ENCODE measurements around the gene ATXN1. TPM values are rescaled to one million over a fixed set of nuclear protein-coding genes. Genes with fewer than 3 reads are reported as not detected.
A peak's percentile ranks its signal among the peaks of the same experiment; 100 is the strongest.

ATXN1 gene
- total RNA-seq, 1 donor from 2014 or later: 60.0 TPM

DNA sequence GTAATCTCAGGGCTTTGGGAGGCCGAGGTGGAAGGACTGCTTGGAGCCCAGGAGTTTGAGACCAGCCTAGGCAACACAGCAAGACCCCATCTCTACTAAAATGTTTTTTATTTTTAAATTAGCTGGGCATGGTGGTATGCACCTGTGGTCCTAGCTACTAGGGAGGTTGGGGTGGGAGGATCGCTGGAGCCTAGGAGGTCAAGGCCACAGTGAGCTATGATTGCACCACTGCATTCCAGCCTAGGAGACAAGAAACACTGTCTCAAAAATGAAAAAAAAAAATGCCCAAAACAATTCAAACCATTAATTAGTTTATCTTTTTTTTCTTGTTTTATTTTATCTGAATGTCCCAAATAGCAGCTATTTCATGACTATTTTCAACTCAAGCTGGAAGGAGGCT lies 437.1 kb downstream of the ATXN1 start:
- no peak for DNase-seq (ENCODE audit: low read depth)

DNA sequence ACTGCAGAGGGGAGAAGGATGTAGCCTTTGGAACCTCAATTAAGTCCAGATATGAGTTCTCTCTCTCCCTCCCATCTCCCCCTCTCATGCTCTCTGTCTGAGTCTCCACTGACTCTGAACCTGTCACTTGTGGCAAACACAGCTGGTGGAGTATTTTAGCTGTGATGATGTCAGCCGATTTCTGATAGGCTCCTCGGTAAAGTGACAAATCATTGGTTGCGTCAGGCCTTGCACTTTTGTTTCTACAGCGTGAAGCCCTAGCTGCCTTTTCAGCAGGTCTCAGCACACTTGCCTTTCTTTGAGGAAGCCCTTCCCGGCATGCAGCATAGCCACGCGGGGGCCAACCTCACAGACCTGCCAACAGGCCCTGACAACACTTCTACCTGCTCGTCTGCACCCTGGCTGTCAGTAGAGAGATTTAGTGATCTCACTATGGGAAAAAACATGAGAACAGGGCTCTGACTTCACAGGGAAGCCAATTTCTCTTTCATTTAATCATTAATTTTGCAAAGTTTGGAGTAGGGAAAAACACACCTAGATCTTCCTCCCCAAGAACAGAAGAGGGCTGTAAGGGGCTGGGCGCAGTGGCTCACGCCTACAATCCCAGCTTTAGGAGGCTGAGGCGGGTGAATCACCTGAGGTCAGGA lies 438.5 kb downstream of the ATXN1 start:
- peak; percentile 98 for DNase-seq (ENCODE audit: low read depth)

DNA sequence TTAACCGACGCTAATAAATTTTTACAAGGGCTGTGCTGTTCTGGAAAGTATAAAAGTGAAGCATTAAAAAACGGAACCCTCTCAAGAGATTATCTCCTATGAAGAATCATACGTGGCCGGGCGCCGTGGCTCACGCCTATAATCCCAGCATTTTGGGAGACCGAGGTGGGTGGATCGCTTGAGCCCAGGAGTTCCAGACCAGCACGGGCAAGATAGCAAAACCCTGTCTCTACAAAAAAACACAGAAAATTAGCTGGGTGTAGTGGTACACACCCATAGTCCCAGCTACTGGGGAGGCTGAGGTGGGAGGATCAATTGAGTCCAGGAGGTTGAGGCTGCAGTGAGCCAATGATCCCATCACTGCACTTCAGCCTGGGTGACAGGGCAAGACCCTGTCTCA lies 439.4 kb downstream of the ATXN1 start:
- no peak for DNase-seq (ENCODE audit: low read depth)

DNA sequence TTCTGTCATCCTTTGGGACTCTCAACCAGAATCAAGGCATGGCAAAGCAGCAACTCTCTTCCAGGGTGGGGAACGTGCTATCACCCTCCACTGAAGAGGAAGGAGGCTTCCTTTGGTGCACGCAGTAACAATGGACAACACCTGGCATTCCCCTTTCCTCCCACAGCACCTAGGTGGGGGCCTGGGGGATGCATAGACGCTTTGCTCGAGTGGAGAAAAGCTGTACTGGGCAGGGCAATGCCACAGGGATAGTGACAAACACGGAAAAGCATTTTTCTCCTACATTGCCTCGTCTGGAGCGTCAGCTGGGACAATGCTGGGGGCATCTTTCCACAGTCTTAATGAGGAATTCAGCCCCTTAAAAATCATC lies 439.9 kb downstream of the ATXN1 start:
- no peak for DNase-seq (ENCODE audit: low read depth)

DNA sequence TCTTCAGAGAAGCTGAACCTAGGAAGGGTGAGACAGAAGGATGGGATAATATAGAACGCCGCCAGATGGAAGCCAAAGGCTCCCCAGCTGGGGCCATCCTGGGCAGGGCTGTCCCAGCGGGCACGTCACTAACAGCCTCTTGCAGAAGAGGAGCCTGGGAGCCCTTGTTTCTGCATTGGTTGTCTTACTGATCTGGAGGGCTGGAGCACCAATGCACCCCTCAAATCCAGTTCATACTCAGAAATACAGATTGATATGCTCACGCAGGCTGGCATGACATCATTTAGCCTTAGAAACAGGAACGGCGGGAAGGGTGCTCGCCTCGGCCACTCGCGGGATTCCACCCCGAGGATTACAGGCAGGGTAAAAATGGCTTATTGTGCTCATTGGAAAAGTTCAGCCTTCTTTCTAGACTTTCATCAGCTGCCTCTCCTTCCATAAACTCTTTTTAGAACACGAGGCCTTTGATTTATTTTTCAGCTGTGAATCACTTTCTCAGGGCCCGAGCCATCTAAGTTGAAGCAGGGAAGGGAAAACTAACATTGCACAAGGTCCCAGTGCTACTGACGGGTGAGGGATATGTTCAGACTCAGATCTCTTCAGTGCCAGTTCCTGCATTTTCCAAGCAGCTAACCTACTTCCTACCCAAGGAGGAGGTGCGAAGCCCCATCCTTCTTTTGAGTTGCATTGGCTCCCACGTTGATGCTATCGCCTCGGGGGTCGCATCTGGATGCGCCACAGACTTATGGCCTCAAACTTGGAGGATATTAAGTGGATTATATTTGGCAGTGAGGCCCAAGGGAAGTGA lies 440.5 kb downstream of the ATXN1 start:
- peak; percentile 72 for DNase-seq (ENCODE audit: low read depth)

DNA sequence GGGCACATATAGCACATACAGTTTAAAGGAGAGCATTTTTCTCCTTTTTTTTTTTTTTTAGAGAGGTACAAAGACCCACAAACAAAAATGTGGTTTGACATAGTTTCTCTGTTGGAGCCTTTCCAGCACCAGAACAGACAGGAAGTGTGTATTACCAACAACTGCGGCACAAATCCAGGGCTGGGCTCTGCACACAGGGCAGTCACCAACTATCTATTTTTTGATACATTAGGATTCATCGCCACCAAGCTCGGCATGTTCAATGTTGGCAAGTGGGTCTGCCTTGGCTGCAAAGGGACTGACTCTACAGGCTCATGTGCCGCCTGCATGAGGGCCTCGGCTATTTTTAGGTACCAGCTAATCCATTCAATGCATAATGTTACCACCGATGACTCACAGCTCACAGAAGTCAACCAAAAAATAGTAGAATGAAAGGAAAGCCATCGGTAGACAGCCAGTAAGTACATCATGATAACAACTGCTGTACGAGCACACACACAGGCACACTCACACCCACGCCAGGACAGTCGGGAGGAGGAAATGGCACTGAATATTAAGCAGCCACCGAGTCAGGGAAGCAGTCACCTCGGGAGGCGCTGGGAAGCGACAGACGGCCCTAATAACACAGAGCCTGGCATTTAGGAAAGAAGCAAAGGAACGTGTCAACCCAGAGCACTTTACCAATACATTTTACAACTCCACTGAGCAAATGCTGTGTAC lies 441.3 kb downstream of the ATXN1 start:
- peak; percentile 98 for DNase-seq (ENCODE audit: low read depth)

DNA sequence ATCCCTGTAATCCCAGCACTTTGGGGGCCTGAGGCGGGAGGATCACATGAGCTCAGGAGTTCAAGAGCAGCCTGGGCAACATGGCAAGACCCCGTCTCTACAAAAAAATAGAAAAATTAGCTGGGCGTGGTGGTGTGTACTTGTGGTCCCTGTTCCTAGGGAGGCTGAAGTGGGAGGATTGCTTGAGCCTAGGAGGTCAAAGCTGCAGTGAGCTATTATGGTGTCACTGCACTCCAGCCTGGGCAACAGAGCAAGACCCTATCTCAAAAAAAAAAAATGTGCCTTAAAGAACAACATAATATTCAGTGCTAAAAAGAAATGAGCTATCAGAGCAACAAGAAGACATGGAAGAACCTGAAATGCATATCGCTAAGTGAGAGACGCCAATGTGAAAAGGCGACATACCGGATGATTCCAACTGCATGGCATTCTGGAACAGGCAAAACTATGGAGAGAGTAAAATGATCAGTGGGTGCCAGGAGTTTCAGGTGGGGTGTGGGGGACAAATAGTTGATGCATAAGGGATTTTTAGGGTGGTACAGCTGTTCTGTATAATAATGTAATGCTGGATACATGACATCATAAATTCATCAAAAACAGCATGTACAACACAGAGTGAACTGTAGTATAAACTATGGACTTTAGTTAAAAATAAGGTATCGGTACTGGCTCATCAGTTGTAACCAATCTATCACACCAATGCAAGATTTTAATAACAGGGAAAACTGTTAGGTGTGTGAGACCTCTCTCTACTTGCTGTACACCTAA lies 442.1 kb downstream of the ATXN1 start:
- DNase-seq (ENCODE audit: low read depth): no peak

DNA sequence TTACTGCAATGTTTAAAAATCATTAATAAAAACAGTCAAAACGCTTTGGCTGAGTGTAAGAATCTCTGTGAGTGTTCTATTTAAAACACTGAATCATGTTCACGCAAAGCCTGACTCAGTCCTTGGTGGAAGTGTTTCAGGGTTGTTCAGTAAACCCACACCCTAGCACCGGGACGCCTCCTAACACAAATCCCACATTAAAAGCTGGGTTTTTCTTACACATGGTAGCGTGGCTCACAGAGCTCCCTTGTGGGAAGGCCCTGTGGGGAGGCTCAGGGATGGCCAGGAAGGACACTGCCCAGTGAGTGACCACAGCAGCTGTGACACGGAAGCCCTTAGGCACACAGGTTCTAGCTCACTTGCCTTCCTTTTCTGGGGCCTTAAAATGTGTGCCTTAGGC lies 442.7 kb downstream of the ATXN1 start:
- peak; percentile 95 for DNase-seq (ENCODE audit: low read depth)

DNA sequence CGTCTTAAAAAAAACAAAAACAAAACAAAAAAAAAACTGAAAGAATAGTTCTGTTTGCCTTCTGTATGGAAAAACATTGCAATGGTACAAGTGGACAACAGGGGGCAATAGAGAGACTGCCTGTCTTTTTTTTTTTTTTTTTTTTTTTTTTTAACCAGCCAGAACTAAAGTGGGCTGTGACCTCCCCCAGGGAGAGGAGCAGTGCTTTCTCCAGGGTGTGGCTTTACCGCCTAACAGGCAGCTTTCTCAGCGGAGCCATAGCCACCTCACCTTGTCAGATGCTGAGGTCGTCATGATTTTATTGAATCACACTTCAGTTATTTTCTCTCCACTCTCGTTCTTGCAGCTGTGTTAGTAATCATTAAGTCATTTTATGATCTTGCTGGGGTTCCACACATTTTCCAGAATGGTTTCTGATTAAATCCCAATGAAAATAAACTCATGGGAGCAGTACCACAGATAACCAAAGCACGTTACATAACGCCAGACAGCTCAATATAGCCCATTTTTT lies 444.5 kb downstream of the ATXN1 start:
- DNase-seq (ENCODE audit: low read depth): peak; percentile 54

DNA sequence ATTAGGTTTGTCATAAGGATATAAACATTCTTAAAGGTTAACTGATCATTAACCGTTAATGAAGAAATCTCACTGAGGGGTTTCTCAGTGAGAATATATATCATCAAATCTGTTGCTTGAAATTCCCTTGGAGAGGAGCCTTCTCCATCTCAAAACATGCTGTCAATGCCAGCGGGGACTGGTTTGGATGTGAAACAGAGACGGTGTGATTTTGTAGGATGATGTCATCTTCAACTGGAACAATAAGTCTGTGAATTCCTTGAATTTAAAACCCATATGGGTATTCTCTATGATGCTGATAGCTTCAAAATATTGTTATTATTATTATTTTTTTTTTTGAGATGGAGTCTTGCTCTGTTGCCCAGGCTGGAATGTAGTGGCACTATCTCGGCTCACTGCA lies 447.0 kb downstream of the ATXN1 start:
- DNase-seq (ENCODE audit: low read depth): no peak

DNA sequence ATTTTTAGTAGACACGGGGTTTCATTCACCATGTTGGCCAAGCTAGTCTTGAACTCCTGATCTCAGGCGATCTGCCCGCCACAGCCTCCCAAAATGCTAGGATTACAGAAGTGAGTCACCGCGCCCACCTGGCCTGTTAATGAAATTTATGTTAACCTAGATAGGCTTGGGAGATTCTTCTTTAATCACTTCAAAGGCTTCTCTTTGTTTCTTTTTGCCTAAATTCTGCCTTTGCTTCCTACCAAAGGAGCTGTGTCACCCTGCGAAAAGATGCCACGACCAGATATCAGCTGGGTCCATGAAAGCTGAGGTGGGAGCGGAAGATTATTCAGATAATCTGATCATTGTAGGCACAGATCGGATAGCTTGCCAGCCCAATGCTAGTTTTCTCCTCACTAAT lies 447.5 kb downstream of the ATXN1 start:
- no peak for DNase-seq (ENCODE audit: low read depth)

DNA sequence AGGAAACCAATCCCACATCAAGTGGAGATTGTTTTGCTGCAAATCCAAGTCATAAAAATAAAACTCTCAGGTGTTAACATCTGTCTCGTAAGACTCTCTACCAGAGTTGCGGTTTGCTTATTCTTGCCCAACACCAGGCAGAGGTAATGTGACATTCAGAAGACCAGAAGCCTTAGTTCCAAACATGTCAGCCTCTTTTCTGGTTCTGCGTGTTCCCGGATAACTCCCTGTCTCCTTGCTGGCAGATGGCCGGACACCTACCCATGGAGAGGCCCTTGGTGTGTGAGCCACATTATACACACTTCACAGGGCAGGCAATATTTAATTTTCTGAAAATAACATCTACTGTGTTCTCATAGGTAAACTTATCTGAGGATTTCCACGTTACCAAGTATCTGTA lies 449.5 kb downstream of the ATXN1 start:
- DNase-seq (ENCODE audit: low read depth): no peak

DNA sequence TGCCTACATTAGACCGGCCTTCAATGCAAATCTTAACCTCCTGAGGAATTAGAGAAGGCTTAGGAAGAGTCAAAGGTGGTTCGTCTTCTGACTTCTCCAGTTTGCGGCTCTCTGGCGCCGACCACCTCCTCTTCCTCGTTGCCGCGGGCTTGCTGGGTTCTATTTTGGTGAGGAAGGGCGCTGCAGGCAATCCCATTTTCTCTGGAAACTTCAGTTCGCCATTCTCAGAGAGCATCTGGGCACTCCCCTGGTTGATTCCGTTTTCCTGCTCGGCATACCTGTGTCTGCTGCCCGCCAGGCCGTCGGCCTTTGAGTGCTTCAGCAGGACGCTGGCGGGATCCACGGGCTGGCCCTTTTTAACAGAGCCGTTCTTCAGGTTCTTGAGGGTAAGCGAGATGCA lies 454.9 kb downstream of the ATXN1 start:
- no peak for DNase-seq (ENCODE audit: low read depth)

DNA sequence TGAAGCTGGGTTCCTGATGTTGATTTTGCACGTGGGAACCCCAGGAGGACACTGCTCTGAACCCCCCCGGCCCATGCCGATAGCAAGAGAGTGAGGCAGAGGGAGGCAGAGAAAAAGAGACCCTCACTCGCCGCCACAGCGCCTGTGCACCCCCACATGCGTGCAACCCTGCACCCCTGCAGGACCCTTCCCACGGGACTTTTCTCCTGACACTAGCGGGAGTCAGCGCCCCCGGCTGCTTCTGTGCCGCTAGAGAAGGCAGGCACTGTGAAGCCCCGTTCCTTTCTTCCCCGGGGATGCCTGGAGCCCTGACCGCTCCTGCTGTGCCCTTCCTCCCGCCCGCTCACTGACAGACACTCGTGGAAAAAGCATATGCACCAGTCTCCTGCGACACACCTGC lies 455.5 kb downstream of the ATXN1 start:
- DNase-seq (ENCODE audit: low read depth): no peak

DNA sequence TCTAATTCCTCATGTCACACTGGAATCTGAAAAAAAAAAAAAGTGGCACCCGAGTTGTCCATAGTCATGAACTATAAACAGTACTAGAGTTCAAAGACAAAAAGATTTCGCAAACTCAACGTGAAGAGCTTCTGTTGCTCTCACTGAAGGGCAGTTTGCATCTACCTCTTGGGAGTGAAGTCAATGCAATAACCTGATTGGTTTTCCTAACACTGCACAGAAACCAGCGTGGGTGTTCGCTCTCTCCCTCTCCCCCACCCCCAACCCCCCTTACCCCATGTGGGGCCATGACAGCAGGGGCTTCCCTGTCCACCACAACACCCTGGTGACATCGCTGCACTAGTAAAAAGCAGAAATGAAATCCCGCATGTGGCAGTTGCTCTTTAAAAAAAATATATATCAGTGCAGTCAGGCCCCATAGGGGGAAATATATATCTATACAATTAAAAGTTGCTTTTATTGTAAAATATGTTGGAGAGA lies 456.0 kb downstream of the ATXN1 start:
- DNase-seq (ENCODE audit: low read depth): no peak

DNA sequence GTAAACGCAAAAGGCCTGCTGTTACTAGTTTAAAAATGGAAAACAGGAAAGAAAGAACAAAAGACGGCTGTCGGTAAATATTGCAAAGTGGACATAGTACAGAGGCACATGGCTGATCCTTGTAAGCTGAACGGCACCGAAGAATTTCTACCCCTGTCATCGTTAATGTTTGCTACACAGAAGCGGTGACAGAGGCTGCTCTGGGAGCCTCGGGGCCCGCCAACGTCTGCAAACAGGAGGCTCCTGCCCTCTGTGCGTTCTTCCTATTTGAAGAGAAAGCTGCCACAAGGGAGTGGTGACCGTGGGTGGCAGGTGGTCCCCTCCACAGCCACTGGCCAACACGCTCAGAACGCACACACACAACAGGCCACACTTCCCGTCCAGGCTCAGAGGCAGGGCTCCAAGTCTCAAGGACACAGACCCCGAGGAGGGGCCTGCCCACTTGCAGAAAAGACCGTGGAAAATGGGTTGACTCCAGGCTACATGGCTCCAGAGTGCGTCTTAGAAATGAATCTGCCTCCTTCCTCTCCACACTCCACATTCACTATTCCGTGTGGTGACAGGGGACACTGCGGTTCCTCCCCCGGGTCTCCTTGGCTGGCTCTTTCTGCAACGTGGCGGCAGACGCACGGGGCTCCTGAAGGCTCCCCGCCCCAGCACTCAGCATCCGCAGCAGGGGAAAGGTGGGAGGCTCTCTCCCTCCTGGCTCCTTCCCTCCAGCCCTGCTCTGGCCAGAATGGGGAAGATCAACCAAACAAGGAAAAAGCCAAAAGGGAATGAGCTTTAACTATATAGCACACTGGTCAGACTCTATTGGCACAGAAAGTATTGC lies 458.3 kb downstream of the ATXN1 start:
- no peak for DNase-seq (ENCODE audit: low read depth)

DNA sequence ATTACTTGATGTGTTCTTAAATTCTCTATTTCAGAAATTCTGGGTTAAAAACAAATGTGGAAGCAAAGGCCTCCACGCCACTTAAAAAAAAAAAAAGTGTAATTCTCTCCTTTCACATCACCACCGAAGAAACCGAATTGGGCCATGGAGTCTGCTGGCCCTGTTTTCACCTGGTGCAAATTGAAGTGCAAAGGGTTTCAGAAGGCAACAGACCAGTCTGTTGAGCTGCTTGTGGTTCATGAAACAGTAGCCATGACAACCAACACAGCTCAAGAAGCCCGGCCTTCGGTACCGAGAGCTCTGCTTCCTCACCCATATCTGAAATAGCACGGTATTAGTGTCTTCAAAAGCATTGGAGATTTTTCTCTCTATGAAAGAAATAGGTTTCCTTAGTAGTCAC lies 459.7 kb downstream of the ATXN1 start:
- DNase-seq (ENCODE audit: low read depth): no peak

DNA sequence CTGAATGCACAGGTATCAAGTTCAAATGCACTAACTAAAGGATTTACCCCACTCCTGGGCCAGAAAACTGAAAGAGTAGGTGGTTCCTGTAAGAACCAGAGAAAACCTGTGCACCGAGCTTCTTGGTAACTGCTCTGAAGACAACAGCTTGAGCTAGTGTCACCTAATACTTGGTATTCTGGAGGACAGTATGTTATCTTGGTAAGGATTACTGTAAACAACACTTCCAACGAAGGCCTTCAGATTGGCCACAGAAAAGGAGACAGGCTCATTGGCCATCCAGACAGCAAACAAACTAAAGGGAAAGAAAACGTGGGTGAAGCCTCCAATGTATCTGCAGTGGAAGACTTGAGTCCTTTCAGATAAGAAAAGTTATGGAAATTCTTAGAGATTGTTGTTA lies 461.4 kb downstream of the ATXN1 start:
- no peak for DNase-seq (ENCODE audit: low read depth)

DNA sequence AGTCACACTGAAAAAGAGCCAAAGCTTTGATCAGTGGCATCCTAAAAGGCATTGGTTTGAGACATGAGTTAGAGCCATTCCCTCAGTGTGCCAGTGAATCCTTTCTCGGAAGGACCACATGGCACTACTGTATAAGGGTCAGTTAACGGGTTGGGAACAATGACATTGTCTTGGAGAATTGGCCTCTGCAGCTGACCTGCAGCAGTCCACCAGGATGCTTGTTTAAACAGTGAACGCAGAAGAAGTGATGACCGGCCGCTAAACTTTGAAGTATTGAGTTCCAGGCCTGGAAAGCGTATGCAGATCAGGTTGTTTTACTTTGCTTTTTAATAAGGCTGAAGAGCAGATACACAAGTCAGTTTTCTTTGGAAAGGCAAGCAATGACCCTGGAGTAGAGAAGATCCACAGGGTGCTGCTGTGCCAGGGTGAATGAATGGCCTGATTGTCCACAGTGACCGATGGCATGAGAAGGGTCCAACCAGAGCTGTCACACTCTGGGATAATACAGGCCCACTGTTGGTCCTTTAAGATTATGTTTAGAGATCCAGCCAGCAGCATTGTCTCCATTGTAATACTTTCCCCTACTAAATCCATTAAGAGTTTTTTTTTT lies 465.1 kb downstream of the ATXN1 start:
- DNase-seq (ENCODE audit: low read depth): no peak

DNA sequence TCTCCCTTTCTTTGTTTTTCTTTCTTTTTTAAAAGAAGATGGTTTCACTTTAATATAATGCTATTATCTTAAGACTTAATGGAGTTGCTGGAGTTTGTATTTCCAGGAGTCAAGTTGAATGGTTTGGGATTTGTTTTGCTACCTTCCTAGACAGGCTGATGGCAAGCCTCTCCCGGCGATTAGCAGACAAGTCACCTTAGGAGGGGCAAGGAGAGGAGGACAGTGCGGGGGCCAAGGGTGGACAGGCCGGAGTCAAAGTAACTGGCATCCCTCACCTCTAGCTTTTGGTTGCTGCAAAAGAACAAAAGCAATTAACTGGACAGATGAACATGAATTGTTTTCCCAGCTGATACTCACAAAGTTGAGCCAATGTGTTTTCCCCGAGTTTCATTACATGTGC lies 465.8 kb downstream of the ATXN1 start:
- no peak for DNase-seq (ENCODE audit: low read depth)

Data from myocyte (in vitro differentiated cells).